ENCODE measurements around the gene TMEM255B.
"Not testable (repeated sequence)": the region's sequence is repeated elsewhere in the genome, so short reads cannot be mapped to it uniquely, and the experiment has no call there.

TMEM255B gene

GRCh38 chr13:113830426-113830950 is 71.5 kb downstream of the TMEM255B start:
- not testable (repeated sequence) for H3K4me1 ChIP-seq (ENCODE audit: control insufficient read depth, insufficient read depth, low read length); DNase-seq (ENCODE audit: low read depth, low spot score); H3K4me3 ChIP-seq (ENCODE audit: low read length); H3K9me3 ChIP-seq (ENCODE audit: control insufficient read depth, insufficient read depth, low read length); H3K27me3 ChIP-seq (ENCODE audit: control insufficient read depth, insufficient read depth, low read length); H3K27ac ChIP-seq (ENCODE audit: low read length)
- WGBS (ENCODE audit: insufficient coverage, insufficient read length) = no CpG with 5 or more reads among the region's 22 CpGs
- peaks cover 16% of the 10 kb centered on the region for H3K36me3 ChIP-seq (ENCODE audit: control insufficient read depth, insufficient read depth, low read length)

- no peaks in the 10 kb centered on the region for H3K27me3 ChIP-seq (ENCODE audit: control insufficient read depth, insufficient read depth, low read length)
- H3K4me1 ChIP-seq (ENCODE audit: control insufficient read depth, insufficient read depth, low read length) = no peaks in the 10 kb centered on the region; the same call in 1 of the 2 replicates
- H3K36me3 ChIP-seq (ENCODE audit: control insufficient read depth, insufficient read depth, low read length) = peaks cover 13% of the 10 kb centered on the region
- H3K9me3 ChIP-seq (ENCODE audit: control insufficient read depth, insufficient read depth, low read length) = no peaks in the 10 kb centered on the region
- no peak overlapping the region for H3K27ac ChIP-seq (ENCODE audit: low read length)
- no CpG with 5 or more reads among the region's 23 CpGs for WGBS (ENCODE audit: insufficient coverage, insufficient read length)
- no peak for DNase-seq (ENCODE audit: low read depth, low spot score)
- H3K4me3 ChIP-seq (ENCODE audit: low read length) = no peak overlapping the region
These were observed 72.0 kb downstream of the TMEM255B start for GRCh38 chr13:113831061-113831460.

DNA sequence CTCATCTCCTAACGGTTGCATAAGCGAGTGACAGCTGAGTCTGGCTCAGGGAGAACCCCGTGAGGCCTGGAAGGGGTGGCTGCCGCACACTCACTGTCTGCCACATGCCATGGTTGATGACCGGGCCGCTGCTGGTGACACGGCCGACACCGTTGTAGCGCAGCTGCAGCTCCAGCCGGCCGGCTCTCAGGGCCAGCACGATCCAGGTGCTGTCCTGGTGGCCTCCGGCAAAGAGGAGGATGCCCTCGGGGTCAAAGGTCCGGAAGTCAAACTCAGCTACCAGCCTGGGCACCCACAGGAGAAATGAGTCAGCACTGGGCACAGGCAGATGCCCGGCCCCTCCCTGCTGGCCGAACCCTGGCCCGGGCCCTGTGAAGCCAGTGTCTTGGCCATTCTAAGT is 73.2 kb downstream of the TMEM255B start:
- no peak for DNase-seq (ENCODE audit: low read depth, low spot score)
- Histone ChIP-seq H3K4me1 (ENCODE audit: control insufficient read depth, insufficient read depth, low read length) (peaks cover under 1% of the 10 kb centered on the region), H3K36me3 (ENCODE audit: control insufficient read depth, insufficient read depth, low read length) (peaks cover 9% of the 10 kb centered on the region), H3K9me3 (ENCODE audit: control insufficient read depth, insufficient read depth, low read length) (no peaks in the 10 kb centered on the region), H3K27me3 (ENCODE audit: control insufficient read depth, insufficient read depth, low read length) (no peaks in the 10 kb centered on the region), H3K27ac (ENCODE audit: low read length) (no peak overlapping the region), H3K4me3 (ENCODE audit: low read length) (no peak overlapping the region)
- no CpG with 5 or more reads among the region's 19 CpGs for WGBS (ENCODE audit: insufficient coverage, insufficient read length)

DNA sequence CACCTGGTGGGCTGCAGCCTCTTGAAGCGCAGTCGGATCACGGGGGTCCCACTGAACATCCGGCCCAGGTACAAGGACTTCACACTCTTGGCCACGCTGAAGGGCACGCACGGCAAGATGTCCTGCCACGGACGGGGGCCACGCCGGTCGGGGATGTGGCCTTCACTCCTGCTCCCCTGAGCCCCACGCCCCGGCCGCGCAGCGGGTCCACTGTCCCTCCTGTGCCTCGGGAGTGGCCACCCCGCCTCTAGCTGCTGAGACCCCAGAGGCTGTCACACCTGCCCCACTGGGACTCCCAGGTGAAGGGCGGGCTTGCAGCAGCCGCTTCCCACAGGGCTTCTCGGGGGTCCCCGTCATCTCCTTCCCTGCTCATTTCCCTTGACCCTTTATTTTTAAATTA is 73.6 kb downstream of the TMEM255B start:
- WGBS (ENCODE audit: insufficient coverage, insufficient read length) = no CpG with 5 or more reads among the region's 23 CpGs
- peaks cover 6% of the 10 kb centered on the region for H3K36me3 ChIP-seq (ENCODE audit: control insufficient read depth, insufficient read depth, low read length)
- H3K4me1 ChIP-seq (ENCODE audit: control insufficient read depth, insufficient read depth, low read length) = peaks cover 5% of the 10 kb centered on the region
- no peaks in the 10 kb centered on the region for H3K9me3 ChIP-seq (ENCODE audit: control insufficient read depth, insufficient read depth, low read length)
- DNase-seq (ENCODE audit: low read depth, low spot score) = no peak
- H3K27ac ChIP-seq (ENCODE audit: low read length) = no peak overlapping the region
- H3K4me3 ChIP-seq (ENCODE audit: low read length) = no peak overlapping the region
- no peaks in the 10 kb centered on the region for H3K27me3 ChIP-seq (ENCODE audit: control insufficient read depth, insufficient read depth, low read length)

- H3K27me3 ChIP-seq (ENCODE audit: control insufficient read depth, insufficient read depth, low read length) = no peaks in the 10 kb centered on the region
- H3K36me3 ChIP-seq (ENCODE audit: control insufficient read depth, insufficient read depth, low read length) = peaks cover 9% of the 10 kb centered on the region; the same call in 1 of the 2 replicates
- DNase-seq (ENCODE audit: low read depth, low spot score) = no peak
- no CpG with 5 or more reads among the region's 25 CpGs for WGBS (ENCODE audit: insufficient coverage, insufficient read length)
- no peak overlapping the region for H3K4me3 ChIP-seq (ENCODE audit: low read length)
- peaks cover 9% of the 10 kb centered on the region for H3K4me1 ChIP-seq (ENCODE audit: control insufficient read depth, insufficient read depth, low read length)
- H3K9me3 ChIP-seq (ENCODE audit: control insufficient read depth, insufficient read depth, low read length) = no peaks in the 10 kb centered on the region
- no peak overlapping the region for H3K27ac ChIP-seq (ENCODE audit: low read length)
These were observed 74.2 kb downstream of the TMEM255B start for GRCh38 chr13:113833111-113833830.

- DNase-seq (ENCODE audit: low read depth, low spot score); H3K27ac ChIP-seq (ENCODE audit: low read length); H3K36me3 ChIP-seq (ENCODE audit: control insufficient read depth, insufficient read depth, low read length); H3K4me1 ChIP-seq (ENCODE audit: control insufficient read depth, insufficient read depth, low read length); H3K9me3 ChIP-seq (ENCODE audit: control insufficient read depth, insufficient read depth, low read length); H3K27me3 ChIP-seq (ENCODE audit: control insufficient read depth, insufficient read depth, low read length); H3K4me3 ChIP-seq (ENCODE audit: low read length): not testable (repeated sequence)
- WGBS (ENCODE audit: insufficient coverage, insufficient read length) = no CpG with 5 or more reads among the region's 17 CpGs
These were observed 75.0 kb downstream of the TMEM255B start for GRCh38 chr13:113834006-113834405.

GRCh38 chr13:113834496-113835200 is 75.6 kb downstream of the TMEM255B start:
- no CpG with 5 or more reads among the region's 38 CpGs for WGBS (ENCODE audit: insufficient coverage, insufficient read length)
- Histone ChIP-seq H3K36me3 (ENCODE audit: control insufficient read depth, insufficient read depth, low read length) (peaks cover 9% of the 10 kb centered on the region; the same call in 1 of the 2 replicates), H3K4me3 (ENCODE audit: low read length) (no peak overlapping the region), H3K27ac (ENCODE audit: low read length) (no peak overlapping the region), H3K4me1 (ENCODE audit: control insufficient read depth, insufficient read depth, low read length) (peaks cover 12% of the 10 kb centered on the region), H3K27me3 (ENCODE audit: control insufficient read depth, insufficient read depth, low read length) (no peaks in the 10 kb centered on the region), H3K9me3 (ENCODE audit: control insufficient read depth, insufficient read depth, low read length) (no peaks in the 10 kb centered on the region)
- no peak for DNase-seq (ENCODE audit: low read depth, low spot score)

DNA sequence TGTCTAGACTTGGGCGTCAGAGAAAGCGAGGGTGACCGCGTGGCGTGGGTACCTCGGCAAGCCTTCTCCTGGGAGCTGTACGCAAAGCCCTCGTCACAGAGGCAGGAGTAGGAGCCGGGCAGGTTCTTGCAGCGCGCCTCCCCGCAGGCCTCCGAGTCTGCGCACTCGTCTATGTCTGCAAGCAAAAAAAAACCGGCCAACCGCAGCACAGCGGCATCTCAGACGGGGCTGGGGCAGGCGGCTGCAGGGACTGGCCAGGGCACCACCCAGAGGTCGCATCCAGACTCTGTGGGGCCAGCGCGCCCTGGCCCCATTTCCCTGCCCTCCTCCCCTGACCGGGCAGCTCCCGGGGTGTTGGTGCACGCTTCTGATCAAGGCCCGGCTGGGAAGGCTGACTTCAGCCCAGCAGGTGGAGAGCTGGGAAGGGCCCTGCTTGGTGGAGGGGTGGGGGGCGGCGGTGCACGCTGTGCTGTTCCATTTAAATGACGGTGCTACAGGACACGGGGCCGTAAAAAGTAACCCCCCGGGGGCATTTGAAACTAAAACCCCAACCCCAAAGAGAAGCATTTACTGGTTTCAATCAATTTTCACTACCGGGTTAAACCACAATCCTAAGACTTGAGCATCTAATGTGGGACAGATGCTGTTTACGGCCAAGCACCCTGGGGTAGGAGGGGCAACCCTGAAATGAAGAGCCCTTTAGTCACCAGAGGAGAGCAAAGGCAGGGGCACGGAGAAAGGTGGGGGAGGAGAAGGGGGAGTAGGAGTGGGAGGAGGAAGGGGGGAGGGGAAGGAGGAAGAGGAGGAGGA is 76.6 kb downstream of the TMEM255B start:
- H3K36me3 ChIP-seq (ENCODE audit: control insufficient read depth, insufficient read depth, low read length) = peaks cover 9% of the 10 kb centered on the region; the same call in 1 of the 2 replicates
- H3K27ac ChIP-seq (ENCODE audit: low read length) = no peak overlapping the region

DNA sequence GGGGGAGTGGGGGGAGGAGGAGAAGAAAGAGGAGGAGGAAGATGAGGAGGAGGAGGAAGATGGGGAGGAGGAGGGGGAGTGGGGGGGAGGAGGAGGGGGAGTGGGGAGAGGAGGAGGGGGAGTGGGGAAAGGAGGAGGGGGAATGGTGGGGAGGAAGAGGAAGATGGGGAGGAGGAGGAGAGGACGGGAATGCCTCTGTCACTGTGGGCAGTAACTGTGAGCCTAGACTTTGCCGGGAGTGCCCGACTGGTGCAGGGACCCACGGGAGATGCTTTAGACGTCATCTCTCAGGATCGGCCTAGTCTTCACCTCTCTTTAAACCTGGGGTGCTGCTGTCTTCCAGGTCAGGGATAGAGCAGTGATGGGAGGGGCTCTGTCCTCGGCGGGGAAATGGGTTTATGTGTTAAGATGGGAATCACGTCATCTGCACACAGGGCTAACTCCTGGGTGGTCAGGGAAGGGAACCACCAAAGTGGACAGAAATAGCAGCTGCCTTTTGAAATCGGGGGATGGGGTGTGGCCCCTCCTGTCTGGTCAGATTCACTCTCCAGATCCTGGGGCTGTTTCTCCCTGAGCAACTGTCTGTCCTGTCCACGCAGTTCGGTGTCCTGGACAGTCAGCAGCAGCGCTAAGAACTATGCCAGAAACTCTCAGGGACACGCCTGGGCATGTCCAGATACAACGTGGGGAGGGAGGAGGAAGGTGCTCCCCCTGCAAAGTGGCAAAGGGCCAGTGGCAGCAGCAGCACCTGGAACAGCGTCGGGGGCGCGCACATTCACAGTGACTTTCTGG is 77.9 kb downstream of the TMEM255B start:
- no peak for DNase-seq (ENCODE audit: low read depth, low spot score)
- H3K27ac ChIP-seq (ENCODE audit: low read length) = no peak overlapping the region
- no peaks in the 10 kb centered on the region for H3K27me3 ChIP-seq (ENCODE audit: control insufficient read depth, insufficient read depth, low read length)
- H3K36me3 ChIP-seq (ENCODE audit: control insufficient read depth, insufficient read depth, low read length) = peaks cover 9% of the 10 kb centered on the region; the same call in 1 of the 2 replicates
- H3K9me3 ChIP-seq (ENCODE audit: control insufficient read depth, insufficient read depth, low read length) = no peaks in the 10 kb centered on the region
- peaks cover 12% of the 10 kb centered on the region for H3K4me1 ChIP-seq (ENCODE audit: control insufficient read depth, insufficient read depth, low read length)
- no CpG with 5 or more reads among the region's 19 CpGs for WGBS (ENCODE audit: insufficient coverage, insufficient read length)
- H3K4me3 ChIP-seq (ENCODE audit: low read length) = no peak overlapping the region

More for the DNA sequence above, 76.6 kb downstream of the TMEM255B start:
- no CpG with 5 or more reads among the region's 37 CpGs for WGBS (ENCODE audit: insufficient coverage, insufficient read length)
- Histone ChIP-seq H3K27me3 (ENCODE audit: control insufficient read depth, insufficient read depth, low read length) (no peaks in the 10 kb centered on the region), H3K9me3 (ENCODE audit: control insufficient read depth, insufficient read depth, low read length) (no peaks in the 10 kb centered on the region), H3K4me1 (ENCODE audit: control insufficient read depth, insufficient read depth, low read length) (peaks cover 12% of the 10 kb centered on the region), H3K4me3 (ENCODE audit: low read length) (no peak overlapping the region)
- DNase-seq (ENCODE audit: low read depth, low spot score) = no peak
